ENCODE data around the gene EEF2K. TPM values are rescaled to one million over a fixed set of nuclear protein-coding genes. Genes with fewer than 3 reads are reported as not detected.
A peak's percentile ranks its signal among the peaks of the same experiment; 100 is the strongest.

Gene EEF2K
- total and polyA plus RNA-seq, 2 of the 13 experiments (the other 11 are each of a cell fraction or from before 2014, with no cell fraction given) = 22.0 to 23.8 TPM

- TF ChIP-seq ZNF704 (CRISPR knock-in tag; IDR thresholded peaks at IDR 0.05; ENCODE audit: borderline replicate concordance) (peak; percentile 71), ZBTB49 (CRISPR knock-in tag; IDR thresholded peaks at IDR 0.05; ENCODE audit: borderline replicate concordance) (0 out of 2 replicates have a peak, but pooled peaks have one; percentile 62), HNF4A (CRISPR knock-in tag; IDR thresholded peaks at IDR 0.05) (no peak), CEBPB (IDR thresholded peaks at IDR 0.05; ENCODE audit: borderline replicate concordance, low read depth, low read length) (no peak), ZNF550 (CRISPR knock-in tag; IDR thresholded peaks at IDR 0.05; ENCODE audit: borderline replicate concordance) (no peak; the same call in 1 of the 2 replicates), ZNF564 (CRISPR knock-in tag; IDR thresholded peaks at IDR 0.05) (peak; percentile 79; the same call in 1 of the 2 replicates), FUBP1 (CRISPR knock-in tag; IDR thresholded peaks at IDR 0.05; ENCODE audit: borderline replicate concordance) (no peak), PLSCR1 (CRISPR knock-in tag; IDR thresholded peaks at IDR 0.05; ENCODE audit: borderline replicate concordance) (no peak), ELF3 (CRISPR knock-in tag; IDR thresholded peaks at IDR 0.05) (peak; percentile 86), ZSCAN29 (CRISPR knock-in tag; conservative IDR thresholded peaks at IDR 0.05) (no peak; the same call in 1 of the 2 replicates), GABPA (IDR thresholded peaks at IDR 0.05; ENCODE audit: low read depth, low read length) (no peak), GABPA (CRISPR knock-in tag; IDR thresholded peaks at IDR 0.05; ENCODE audit: low read depth) (no peak), HOXA3 (CRISPR knock-in tag; IDR thresholded peaks at IDR 0.05) (peak; percentile 68; the same call in 1 of the 2 replicates), SRF (IDR thresholded peaks at IDR 0.05; ENCODE audit: low read depth, low read length) (peak; percentile 51; the same call in 1 of the 2 replicates), ZNF512B (CRISPR knock-in tag; IDR thresholded peaks at IDR 0.05; ENCODE audit: borderline replicate concordance) (peak; percentile 13; the same call in 1 of the 2 replicates), HMG20B (CRISPR knock-in tag; conservative IDR thresholded peaks at IDR 0.05) (peak; percentile 67; the same call in 1 of the 2 replicates), CHCHD3 (CRISPR knock-in tag; IDR thresholded peaks at IDR 0.05) (no peak), SOX13 (IDR thresholded peaks at IDR 0.05) (peak; percentile 81), SOX13 (CRISPR knock-in tag; conservative IDR thresholded peaks at IDR 0.05 in 1 of 2, IDR thresholded peaks at IDR 0.05 in 1 of 2) (peak in 1 of 2 experiments; percentile 48; a peak in 1 of 4 replicates)
These were observed 10.2 kb upstream of the EEF2K start (continued) for GRCh38 chr16:22195695-22196558.

All from HepG2 (cell line).